GM21381 (cell line): ENCODE results near the gene VAV3.

Source experiments
- ATAC-seq: cut with Tn5 transposase; IDR thresholded peaks from one replicate; pipeline ENCODE4 v1.9.1; 2021; ENCODE audit warnings: mild to moderate bottlenecking, moderate library complexity; ENCODE audit not compliant: unreplicated experiment

VAV3 gene

GRCh38 chr1:107523061-107523460 is 441.9 kb downstream of the VAV3 start:
- no peak for ATAC-seq
